Thyroid gland (tissue), 4 donors: ENCODE results near the gene CKS1B.
A peak's percentile ranks its signal among the peaks of the same experiment; 100 is the strongest.

Experiments used
- CTCF ChIP-seq, 6 experiments: fragments of 200-600 bp in 3 of 6; fragments of 450-650 bp in 3 of 6; sonication (generic) in 3 of 6; IDR thresholded peaks; one replicate each; pipeline ENCODE4 v1.5.1; 2016 to 2019; ENCODE audit warnings: antibody characterized with exemption in 6 of 6, mild to moderate bottlenecking in 2 of 6, inconsistent platforms in 1 of 6, moderate library complexity in 1 of 6
- POLR2A ChIP-seq, 2 donors: fragments of 450-650 bp; IDR thresholded peaks; one replicate each; pipeline ENCODE4 v1.6.1; 2017; ENCODE audit warnings: antibody characterized with exemption in 2 of 2, mild to moderate bottlenecking in 2 of 2, moderate library complexity in 1 of 2

- TF ChIP-seq CTCF (IDR thresholded peaks at IDR 0.05): peak in 4 of 6 experiments; percentile 25 to 42 (median 31)
- TF ChIP-seq POLR2A (IDR thresholded peaks at IDR 0.05): peak in 1 of 2 donors; percentile 75
Measured at GRCh38 chr1:154936555-154937084, 37.9 kb upstream of the CKS1B start, which contains the start of gene PMVK.
